GM19328 (cell line): ENCODE data around the gene FBXL5.

Experiments
- ATAC-seq: cut with Tn5 transposase; IDR thresholded peaks from one replicate; pipeline ENCODE4 v1.9.1; 2021; ENCODE audit warnings: mild to moderate bottlenecking, moderate library complexity; ENCODE audit not compliant: unreplicated experiment

FBXL5 gene, protein sequence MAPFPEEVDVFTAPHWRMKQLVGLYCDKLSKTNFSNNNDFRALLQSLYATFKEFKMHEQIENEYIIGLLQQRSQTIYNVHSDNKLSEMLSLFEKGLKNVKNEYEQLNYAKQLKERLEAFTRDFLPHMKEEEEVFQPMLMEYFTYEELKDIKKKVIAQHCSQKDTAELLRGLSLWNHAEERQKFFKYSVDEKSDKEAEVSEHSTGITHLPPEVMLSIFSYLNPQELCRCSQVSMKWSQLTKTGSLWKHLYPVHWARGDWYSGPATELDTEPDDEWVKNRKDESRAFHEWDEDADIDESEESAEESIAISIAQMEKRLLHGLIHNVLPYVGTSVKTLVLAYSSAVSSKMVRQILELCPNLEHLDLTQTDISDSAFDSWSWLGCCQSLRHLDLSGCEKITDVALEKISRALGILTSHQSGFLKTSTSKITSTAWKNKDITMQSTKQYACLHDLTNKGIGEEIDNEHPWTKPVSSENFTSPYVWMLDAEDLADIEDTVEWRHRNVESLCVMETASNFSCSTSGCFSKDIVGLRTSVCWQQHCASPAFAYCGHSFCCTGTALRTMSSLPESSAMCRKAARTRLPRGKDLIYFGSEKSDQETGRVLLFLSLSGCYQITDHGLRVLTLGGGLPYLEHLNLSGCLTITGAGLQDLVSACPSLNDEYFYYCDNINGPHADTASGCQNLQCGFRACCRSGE

DNA sequence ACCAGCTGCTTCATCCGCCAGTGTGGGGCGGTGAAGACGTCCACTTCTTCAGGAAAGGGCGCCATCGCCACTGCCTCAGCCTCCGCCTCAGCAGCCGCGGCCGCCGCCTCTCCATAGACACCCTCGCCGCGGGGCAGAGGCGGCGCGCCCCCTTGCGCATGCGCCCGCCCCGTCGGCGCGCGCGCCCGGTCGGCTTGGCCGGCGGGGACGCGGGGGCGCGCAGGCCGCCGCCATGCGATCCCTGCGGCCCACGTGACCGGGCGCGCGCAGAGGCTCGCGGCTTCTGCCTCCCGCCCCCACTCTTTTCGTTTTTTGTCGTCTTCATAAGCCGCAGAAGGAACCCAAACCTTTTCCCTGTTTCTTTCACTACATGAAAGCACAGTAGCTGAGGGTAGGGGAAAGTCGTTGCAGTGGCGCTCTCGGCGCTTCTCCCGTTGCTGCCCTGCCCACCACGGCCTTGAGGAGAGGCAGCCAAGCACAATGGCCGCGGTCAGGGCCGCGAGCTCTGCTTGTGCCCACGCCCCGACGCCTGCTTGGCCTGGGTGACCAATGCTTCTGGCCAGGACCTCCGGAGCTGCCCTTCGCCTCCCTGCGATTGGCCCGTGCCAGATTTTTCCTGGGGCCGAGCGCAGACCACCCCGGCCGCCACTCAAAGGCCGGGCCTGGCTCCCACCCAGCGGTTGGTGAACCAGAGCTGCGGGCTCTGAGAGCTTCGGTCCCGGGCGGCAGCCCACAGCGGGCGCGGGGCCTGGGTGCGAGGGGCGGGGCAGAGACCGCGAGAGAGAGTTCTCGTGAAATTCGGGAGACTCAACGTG is at the start of gene FBXL5:
Gene FBXL5, minus strand, starts transcription at position 135 of the 815 bp plus-strand sequence. Its CDS starts 70 bp downstream, at position 65.
- peak; percentile 75 for ATAC-seq

DNA sequence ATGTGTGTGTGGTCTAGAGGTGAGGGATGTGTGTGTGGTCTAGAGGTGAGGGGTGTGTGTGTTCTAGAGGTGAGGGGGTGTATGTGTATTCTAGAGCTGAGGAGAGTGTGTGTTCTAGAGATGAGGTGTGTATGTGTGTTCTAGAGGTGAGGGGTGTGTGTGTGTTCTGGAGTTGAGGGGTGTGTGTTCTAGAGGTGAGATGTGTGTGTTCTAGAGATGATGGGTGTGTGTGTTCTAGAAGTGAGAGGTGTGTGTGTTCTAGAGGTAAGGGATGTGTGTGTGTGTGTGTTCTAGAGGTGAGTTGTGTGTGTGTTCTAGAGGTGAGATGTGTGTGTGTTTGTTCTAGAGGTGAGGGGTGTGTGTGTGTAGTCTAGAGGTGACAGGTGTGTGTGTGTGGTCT is 49.0 kb upstream of the FBXL5 start:
- ATAC-seq = no peak

DNA sequence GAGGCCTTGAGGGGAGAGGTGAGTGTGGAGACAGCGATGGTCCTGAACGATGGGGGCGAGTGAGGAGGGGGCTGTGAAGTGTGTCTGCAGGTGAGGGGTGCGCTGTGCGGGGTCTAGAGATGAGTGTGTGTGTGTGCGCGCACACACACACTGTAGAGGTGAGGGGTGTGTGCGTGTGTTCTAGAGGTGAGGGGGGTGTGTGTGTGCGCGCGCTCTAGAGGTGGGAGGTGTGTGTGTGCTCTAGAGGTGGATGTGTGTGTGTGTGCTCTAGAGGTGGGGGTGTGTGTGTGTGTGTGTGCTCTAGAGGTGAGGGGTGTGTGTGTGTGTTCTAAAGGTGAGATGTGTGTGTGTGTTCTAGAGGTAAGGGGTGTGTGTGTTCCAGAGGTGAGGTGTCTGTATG is 48.3 kb upstream of the FBXL5 start:
- ATAC-seq = no peak

DNA sequence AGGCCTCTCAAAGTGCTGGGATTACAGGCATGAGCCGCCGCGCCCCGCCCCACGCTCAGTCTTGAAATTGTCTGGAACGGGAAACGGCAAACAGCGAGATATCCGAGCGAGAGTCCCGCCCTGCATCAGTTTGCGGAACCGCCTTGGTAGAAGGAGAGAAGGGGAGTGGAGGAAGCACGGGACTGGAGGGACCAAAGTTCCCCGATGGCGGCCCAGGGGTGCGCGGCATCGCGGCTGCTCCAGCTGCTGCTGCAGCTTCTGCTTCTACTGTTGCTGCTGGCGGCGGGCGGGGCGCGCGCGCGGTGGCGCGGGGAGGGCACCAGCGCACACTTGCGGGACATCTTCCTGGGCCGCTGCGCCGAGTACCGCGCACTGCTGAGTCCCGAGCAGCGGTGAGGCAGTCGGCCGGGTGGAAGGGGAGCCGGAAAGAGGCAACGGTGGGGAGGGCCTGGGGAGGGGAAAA is 47.8 kb upstream of the FBXL5 start, which contains the start of gene BST1:
Gene BST1, plus strand, starts transcription at position 125 of the 463 bp plus-strand sequence. Its CDS starts 80 bp downstream, at position 205.
- ATAC-seq = peak; percentile 65

DNA sequence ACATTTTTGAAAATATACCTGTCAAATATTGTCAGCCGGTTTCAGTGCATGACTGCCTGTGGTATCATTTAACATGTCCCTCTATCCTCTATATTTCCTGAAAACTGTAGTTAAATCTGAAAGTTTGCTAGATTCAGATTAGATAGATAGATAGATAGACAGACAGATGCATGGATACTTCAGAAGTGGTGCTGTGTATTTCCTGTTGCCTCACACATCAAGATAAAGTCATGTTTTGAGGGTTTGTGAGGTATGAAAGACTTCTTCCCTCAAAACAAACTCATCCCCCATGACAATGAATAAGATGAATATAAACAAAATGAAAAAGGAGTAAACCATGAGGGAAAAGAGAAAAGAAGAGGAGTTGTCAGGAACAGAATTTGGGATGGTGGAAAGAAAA is 41.7 kb upstream of the FBXL5 start:
- ATAC-seq = no peak

DNA sequence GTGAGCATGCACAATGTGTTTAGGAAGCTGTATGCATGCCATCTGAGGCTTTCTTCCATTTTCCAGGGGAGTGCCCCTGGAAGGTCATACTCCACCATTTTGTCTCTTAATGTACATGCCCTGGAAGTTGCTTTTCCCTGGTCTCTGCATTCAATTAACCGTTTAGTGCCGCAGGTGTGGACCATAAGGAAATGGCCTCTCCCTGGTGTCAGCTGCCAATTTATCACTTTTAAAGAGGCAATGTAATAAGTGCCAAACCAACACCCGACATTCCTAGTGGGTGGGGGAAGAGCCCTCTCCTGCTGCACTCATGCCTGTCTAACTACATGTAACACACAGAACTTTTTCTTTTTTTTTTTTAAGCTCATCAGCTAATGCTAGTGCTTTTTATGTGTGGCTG is 40.6 kb upstream of the FBXL5 start:
- no peak for ATAC-seq

DNA sequence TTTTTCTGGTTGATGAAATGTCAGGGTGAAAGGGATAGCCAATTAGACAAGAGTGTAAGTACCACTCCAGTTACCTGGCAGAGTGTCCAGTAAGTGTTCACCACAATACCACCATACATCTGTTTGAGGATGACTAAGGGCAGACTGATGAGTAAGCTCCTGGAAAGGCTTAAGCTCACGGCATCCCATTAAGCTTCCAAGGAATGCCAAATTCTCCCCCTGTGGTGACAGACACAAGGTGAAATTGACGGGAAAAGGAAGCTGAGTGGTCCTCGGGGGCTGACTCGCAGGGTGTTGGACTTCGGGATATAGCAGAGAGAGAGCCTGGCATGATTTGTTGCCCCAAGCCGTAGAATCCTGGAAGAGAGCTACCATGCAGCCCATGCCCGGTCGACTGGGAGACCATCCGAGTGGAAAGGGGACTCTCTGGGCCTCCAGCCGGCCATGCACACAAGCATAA is 40.1 kb upstream of the FBXL5 start:
- ATAC-seq = no peak

DNA sequence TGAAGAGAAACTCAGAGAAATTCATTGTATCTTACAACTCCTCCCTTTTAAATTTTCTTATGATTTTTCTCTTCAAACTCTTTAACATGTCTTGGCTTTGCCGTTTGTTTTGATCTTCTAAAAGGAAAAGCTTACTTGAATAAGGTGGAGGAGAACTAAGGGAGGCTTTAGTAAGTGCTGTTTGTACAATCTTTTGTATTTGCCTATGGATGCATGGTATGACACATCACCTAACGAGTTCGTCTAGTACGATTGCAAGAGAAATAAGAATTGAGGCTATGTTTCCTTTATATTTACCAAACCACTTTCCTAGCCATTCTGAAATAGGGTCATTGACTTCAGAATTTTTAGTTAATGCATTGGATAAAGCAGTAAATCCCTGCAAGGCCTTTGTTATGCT is 39.3 kb upstream of the FBXL5 start:
- ATAC-seq = no peak

DNA sequence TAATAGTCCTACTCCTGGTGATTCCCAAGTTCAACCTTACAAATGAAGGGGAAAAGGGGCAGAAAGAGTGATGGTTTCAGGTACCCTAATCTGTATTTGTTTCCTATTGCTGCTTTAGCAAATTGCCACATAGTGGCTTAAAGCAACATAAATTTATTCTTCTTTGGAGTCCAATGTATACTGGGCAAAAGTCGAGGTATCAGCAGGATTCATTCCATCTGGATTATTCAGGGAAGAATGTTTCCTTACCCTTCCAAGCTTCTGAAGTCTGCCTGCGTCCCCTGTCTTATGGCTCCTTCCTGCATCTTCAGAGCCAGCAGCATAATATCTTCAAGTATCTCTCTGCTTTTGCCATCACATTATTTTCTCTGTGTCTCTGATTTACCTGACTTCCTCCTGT is 37.4 kb upstream of the FBXL5 start:
- no peak for ATAC-seq

DNA sequence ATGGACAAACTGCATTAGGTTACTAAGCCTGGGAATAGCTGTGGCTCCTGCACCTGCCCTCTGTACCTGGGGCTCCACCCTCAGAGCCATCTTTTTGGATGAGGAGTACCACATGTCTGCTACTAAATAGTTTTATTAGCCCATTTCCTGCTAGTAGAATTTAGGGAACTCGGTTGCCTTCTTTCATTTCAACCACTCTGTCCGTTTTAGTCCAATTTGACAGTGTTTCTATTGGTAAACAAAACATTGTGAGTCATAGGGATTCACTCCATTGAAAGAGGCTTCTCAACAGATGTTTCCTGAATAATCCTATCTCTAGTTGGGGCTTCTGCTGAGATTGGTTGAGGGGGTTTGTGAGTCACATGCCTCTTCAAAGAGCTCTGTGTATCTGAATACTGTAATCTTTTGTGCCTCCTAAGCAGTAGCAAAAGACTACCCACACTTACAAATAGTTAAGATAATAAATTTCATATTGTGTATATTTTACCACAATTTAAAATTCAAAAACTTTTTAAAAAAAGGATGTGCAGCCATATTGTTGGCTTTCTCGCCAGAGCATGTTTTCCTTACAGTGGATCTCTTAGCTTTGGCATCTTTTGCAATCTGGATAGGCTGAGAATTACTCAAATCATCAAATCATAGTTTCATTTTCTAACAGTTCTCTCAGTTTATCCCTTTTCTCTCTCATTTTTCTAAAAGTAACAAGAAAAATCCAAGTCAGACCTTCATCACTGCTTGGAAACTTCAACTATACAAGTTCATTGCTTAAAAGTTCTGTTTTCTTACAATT is 36.4 kb upstream of the FBXL5 start:
- no peak for ATAC-seq

DNA sequence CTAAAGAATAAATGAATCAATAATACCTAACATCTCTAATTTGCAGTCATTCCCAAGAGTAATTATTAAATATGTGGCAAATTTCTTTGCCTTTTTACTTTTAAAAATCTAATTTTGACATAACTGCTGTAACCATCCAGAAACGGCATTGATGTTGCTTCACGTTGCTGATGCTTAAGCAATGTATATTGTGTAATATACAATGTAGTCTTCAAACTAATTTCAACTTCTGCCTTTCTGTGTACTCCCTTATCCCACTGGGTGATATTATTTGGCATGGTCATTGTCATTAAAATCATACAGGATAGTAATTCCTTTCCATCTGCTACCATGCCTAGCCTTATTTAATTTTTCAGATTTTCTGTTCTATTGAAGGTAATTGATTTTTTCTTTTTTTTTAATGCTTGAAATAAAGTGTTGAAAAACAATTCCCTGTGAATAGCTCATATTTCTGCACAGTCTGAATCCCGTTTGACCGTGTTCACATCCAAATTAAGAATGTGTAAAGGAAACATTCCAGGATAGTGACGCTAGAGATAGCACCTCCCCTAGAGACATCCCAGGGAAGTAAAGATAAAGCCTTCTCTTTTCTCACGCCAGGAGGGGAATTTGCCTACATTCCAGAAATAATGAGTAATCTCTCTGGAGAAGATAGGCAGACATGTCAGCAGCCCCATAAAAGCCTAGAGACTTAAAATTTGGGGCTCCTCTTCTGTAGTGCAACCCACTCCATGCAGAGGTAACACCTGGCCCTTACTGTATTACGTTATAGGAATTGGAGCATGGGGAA is 35.1 kb upstream of the FBXL5 start:
- ATAC-seq = no peak

DNA sequence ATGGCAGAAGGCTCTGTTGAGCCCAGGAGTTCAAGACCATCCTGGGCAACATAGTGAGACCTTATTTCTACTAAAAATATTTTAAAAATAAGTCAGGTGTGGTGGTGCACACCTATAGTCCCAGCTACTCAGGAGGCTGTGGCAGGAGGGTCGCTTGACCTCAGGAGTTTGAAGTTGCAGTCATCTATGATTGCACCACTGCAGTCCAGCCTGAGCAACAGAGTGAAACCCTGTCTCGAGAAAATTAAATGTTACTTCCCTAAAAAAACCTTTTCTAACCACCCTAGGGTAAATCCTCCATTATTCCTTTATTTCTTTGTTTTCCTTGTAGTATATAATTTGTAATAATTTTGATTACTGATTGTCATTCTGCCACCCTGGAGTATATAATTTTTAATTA is 34.4 kb upstream of the FBXL5 start:
- no peak for ATAC-seq

DNA sequence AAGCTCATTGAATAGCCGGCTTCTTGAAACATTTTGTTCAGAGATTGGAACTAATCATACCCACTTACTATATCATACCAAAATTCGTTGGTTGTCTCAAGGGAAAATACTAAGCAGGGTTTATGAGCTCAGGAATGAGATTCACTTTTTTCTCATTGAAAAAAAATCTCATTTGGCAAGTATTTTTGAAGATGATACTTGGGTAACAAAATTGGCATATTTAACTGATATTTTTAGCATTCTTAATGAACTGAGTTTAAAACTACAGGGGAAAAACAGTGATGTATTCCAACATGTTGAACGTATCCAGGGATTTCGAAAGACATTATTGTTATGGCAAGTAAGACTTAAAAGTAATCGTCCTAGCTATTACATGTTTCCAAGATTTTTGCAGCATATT is 32.9 kb upstream of the FBXL5 start:
- no peak for ATAC-seq

DNA sequence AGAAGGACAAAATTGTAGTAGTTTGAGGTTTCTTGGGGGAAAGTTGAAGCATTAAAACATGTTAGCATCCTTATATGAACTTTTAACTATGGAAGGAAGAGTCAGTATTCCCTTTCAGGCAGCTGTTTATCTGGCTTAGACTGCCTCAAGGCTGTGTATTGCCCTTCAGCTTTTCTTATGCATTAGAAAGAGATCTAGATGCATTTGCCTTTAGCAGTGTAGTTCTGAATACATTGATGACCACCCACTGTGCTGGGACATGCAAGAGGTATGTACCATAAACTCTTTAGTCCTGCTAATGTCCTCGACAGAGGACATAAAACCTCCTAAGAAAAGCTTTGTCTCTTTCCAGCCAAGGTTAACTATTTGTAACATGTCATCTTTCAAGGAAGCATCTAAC is 29.3 kb upstream of the FBXL5 start:
- ATAC-seq = no peak

DNA sequence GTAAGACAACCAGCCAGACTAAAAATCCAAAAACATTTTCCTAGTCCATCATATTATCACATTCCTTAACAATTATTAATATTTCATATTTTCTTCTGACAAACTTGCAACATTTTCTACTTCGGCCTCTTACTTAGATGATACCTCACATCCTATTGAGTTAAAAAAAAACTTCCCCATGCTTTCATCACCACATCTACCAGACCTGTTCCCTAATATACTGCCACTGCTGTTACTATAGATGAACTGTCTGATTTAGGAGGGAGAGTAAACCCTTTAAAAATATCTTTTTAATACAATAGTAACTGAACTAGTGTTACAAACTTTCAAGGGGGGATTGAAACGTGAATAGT is 28.0 kb upstream of the FBXL5 start:
- ATAC-seq = no peak

DNA sequence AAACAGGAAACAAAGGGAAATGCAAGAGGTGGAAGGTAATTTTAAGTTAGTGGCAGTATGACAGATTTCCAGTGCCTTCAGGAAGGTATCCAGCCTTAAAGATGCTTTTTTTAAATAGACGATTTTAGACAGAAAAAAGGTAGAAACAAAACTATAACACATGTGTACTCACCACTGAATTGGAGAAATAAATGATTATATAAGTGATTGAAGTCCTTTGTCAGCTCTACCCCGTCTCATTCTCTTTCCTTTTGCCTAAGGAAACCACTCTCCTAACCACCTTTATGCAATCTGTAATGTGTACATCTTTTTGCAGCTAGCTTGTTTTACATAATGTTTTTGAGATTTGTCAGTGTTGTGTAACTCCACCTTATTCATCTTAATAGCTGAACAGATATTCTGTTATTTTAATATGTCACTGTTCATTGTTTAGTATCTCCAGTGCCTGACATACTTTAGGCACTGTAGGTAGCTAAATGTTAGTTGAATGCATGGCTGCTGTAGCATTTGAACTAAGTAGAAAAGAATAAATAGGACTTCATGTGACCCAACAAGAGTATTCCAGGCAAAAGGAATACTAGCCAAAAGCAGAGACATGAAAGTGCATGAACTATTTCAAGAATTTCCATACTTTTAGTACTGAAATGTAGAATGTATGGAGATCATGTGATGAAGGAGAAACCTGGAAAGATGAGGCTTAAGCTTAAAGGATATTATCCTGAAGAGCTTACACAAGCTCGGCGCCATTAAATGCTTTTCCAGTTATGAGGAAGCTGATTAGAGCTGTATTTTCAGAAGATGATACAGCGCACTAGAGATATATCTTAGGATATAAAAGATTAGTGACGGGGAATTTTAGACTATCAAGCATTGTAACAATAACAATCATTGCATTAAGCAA is 27.3 kb upstream of the FBXL5 start:
- peak; percentile 2 for ATAC-seq

DNA sequence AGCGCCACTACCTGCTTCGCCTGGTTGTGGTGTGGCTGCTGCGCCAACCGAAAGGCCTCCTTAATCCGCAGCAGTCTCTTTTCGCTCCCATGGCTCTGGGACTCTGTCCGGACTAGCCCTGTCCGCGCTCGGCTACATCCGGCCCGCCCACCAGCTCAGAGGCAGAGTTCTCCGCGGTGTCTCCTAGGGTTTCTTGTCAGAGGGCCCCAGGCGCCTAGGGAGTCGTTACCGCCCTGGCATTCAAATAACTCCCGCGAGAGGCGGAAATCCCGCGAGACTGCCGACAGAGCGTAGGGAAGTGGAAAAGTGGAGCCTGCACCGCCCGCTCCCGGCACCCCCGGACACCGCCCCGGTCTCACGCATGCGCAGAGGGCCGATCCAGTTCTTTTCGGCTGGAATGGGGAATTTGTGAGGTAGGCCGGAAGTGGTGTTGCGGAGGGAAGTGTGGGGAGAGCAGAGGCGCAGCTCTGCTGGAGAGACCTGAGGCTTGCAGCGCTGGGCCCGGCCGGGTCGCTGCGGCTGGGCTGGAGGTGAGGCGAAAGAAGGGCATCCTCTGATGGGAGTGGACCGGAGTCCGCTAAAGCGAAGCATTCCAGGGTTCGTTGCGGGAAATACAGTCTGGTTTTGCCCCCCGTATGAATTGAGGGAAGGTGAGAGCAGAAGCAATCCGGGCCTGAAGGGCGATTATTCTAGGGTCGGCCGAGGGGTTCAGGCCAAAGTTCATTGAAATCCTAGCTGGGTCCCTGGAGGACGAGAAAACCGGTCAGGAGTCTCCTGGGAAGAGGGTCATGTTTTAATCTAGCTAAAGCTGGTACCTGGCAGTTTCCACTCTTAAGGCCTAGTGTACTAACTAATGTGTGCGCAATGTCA is 26.4 kb upstream of the FBXL5 start, which contains the start of gene FAM200B:
Gene FAM200B, plus strand, starts transcription at position 456 of the 870 bp plus-strand sequence. CDS start 5,151 bp downstream, outside the sequence.
- peak; percentile 93 for ATAC-seq

DNA sequence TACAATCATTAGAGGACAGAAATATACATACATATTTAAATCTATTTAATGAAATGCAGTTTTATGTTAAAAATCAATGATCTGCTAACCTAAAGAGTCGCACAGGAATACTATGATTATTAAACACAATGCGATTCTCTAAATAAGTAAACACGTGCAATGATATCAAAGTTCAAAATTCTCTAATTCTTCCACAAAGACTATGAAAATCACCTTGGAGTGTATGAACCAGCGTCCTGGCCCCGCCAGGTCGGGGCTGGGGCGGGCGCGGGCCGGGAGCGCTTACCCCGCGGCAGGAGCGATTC is 25.9 kb upstream of the FBXL5 start:
- ATAC-seq = no peak
